H1 (cell line): ENCODE results near the gene PLOD1. TPM values are rescaled to one million over a fixed set of nuclear protein-coding genes. Genes with fewer than 3 reads are reported as not detected.

Experiments used
- CTCF ChIA-PET: fragments of 300-600 bp; sonication (Branson Sonifier 250); formaldehyde crosslinking; loops from one replicate; lab custom pipeline; 2021; ENCODE audit not compliant: partially characterized antibody; lab: Charles Lee
- POLR2A ChIA-PET: fragments of 300-600 bp; sonication (Branson Sonifier 250); formaldehyde crosslinking; loops from one replicate; lab custom pipeline; 2021; ENCODE audit warnings: inconsistent platforms; ENCODE audit not compliant: partially characterized antibody; lab: Charles Lee
- DNase-seq, 2 experiments: peaks; one replicate each; pipeline versions ENCODE4 v3.0.0 to v3.0.0-alpha.2; 2010 to 2022; ENCODE audit warnings: low spot score in 2 of 2, low read depth in 1 of 2, mixed read lengths in 1 of 2
- FAIRE-seq: peaks from 2 replicates; lab custom pipeline; 2011; peaks lifted over from hg19 to GRCh38; lab: Jason Lieb, UNC
- H2AFZ ChIP-seq: 2 replicates; pipeline ENCODE4 v1.8.1; 2012; ENCODE audit warnings: low read length, inconsistent platforms
- H2AK5ac ChIP-seq: 2 replicates; pipeline ENCODE4 v1.6.1; 2013; ENCODE audit warnings: low read depth, low read length
- H2BK120ac ChIP-seq: replicated peaks from 2 replicates; pipeline ENCODE3; 2013; ENCODE audit warnings: low read depth, low read length, inconsistent platforms
- H2BK12ac ChIP-seq: 2 replicates; pipeline ENCODE4 v1.6.1; 2013; ENCODE audit warnings: low read depth, low read length
- H2BK15ac ChIP-seq: 2 replicates; pipeline ENCODE4 v1.6.1; 2013; ENCODE audit warnings: low read length
- H2BK20ac ChIP-seq: 2 replicates; pipeline ENCODE4 v1.6.1; 2013; ENCODE audit warnings: low read length
- H2BK5ac ChIP-seq: 2 replicates; pipeline ENCODE4 v1.6.1; 2013; ENCODE audit warnings: low read depth, low read length
- H3K14ac ChIP-seq: 2 replicates; pipeline ENCODE4 v1.6.1; 2013; ENCODE audit warnings: inconsistent platforms; ENCODE audit not compliant: insufficient read length
- H3K18ac ChIP-seq: 2 replicates; pipeline ENCODE4 v1.6.1; 2013; ENCODE audit warnings: low read length; ENCODE audit errors: extremely low read depth
- H3K23ac ChIP-seq: 2 replicates; pipeline ENCODE4 v1.6.1; 2013; ENCODE audit warnings: inconsistent platforms; ENCODE audit not compliant: insufficient read length
- H3K23me2 ChIP-seq: 2 replicates; pipeline ENCODE4 v1.6.1; 2013; ENCODE audit warnings: low read depth, low read length
- H3K27ac ChIP-seq: 2 replicates; pipeline ENCODE4 v1.6.1; 2011; ENCODE audit warnings: low read depth, low read length, inconsistent platforms
- H3K27me3 ChIP-seq, 4 experiments: replicated peaks in 1 of 4; 1 replicate in 1 of 4; 2 replicates in 3 of 4; pipeline versions ENCODE4 v1.6.1 to v1.8.1; 2011 to 2013; ENCODE audit warnings: low read length in 3 of 4, mild to moderate bottlenecking in 3 of 4, inconsistent platforms in 2 of 4, mixed read lengths in 2 of 4, moderate library complexity in 1 of 4; ENCODE audit not compliant: control insufficient read depth in 3 of 4, insufficient read depth in 3 of 4; ENCODE audit errors: extremely low read depth in 1 of 4
- H3K36me3 ChIP-seq, 4 experiments: 2 replicates each; pipeline versions ENCODE4 v1.6.1 to v1.8.1; 2011 to 2013; ENCODE audit warnings: mild to moderate bottlenecking in 4 of 4, low read length in 3 of 4, moderate library complexity in 2 of 4, control low read depth in 1 of 4, inconsistent platforms in 1 of 4; ENCODE audit not compliant: insufficient read depth in 4 of 4, control insufficient read depth in 2 of 4
- H3K4ac ChIP-seq: replicated peaks from 2 replicates; pipeline ENCODE3; 2013; ENCODE audit warnings: low read length, low read depth, mixed read lengths, inconsistent platforms; ENCODE audit not compliant: insufficient read length
- H3K4me1 ChIP-seq, 4 experiments: replicated peaks in 1 of 4; 1 replicate in 1 of 4; 2 replicates in 3 of 4; pipeline versions ENCODE4 v1.6.1 to v1.8.1; 2011 to 2013; ENCODE audit warnings: low read length in 3 of 4, inconsistent platforms in 2 of 4, mixed read lengths in 1 of 4; ENCODE audit not compliant: insufficient read depth in 4 of 4, control insufficient read depth in 3 of 4
- H3K4me2 ChIP-seq, 2 experiments: 2 replicates each; pipeline versions ENCODE4 v1.6.1 to v1.8.1; 2011 to 2013; ENCODE audit warnings: low read depth in 2 of 2, low read length in 2 of 2, control low read depth in 1 of 2, inconsistent platforms in 1 of 2, mild to moderate bottlenecking in 1 of 2; ENCODE audit not compliant: insufficient read depth in 1 of 2
- H3K4me3 ChIP-seq, 4 experiments: fragments of 200-600, 300-600 bp in 1 of 4; sonication (generic), shearing (Covaris generic), sonication (Bioruptor Twin) in 1 of 4; 2 replicates each; pipeline versions ENCODE4 v1.5.1 to v1.8.1; 2011 to 2016; ENCODE audit warnings: low read length in 4 of 4, low read depth in 3 of 4, control low read depth in 2 of 4, inconsistent platforms in 2 of 4, mild to moderate bottlenecking in 2 of 4, mixed read lengths in 1 of 4, moderate library complexity in 1 of 4; ENCODE audit not compliant: insufficient read depth in 2 of 4; ENCODE audit errors: extremely low read depth in 1 of 4
- H3K56ac ChIP-seq: replicated peaks from 2 replicates; pipeline ENCODE3; 2013; ENCODE audit warnings: low read depth, mild to moderate bottlenecking, mixed read lengths, low read length, inconsistent platforms; ENCODE audit not compliant: insufficient read length
- H3K79me1 ChIP-seq: 2 replicates; pipeline ENCODE4 v1.6.1; 2013; ENCODE audit warnings: low read depth, low read length, control low read depth
- H3K79me2 ChIP-seq, 2 experiments: 2 replicates each; pipeline versions ENCODE4 v1.6.1 to v1.8.1; 2012 to 2013; ENCODE audit warnings: low read length in 2 of 2, mild to moderate bottlenecking in 2 of 2, inconsistent platforms in 1 of 2; ENCODE audit not compliant: insufficient read depth in 2 of 2, control insufficient read depth in 1 of 2
- H3K9ac ChIP-seq, 4 experiments: replicated peaks in 1 of 4; 1 replicate in 1 of 4; 2 replicates in 3 of 4; pipeline versions ENCODE4 v1.6.1 to v1.8.1; 2011 to 2013; ENCODE audit warnings: low read depth in 3 of 4, low read length in 3 of 4, control low read depth in 2 of 4, mild to moderate bottlenecking in 2 of 4, moderate library complexity in 2 of 4, inconsistent platforms in 1 of 4; ENCODE audit errors: extremely low read depth in 1 of 4
- H3K9me3 ChIP-seq, 2 experiments: 2 replicates each; pipeline versions ENCODE4 v1.6.1 to v1.8.1; 2012 to 2013; ENCODE audit warnings: mild to moderate bottlenecking in 2 of 2, moderate library complexity in 2 of 2, control low read depth in 1 of 2, inconsistent platforms in 1 of 2, low read depth in 1 of 2, low read length in 1 of 2, mixed read lengths in 1 of 2; ENCODE audit not compliant: insufficient read depth in 2 of 2
- H4K20me1 ChIP-seq, 2 experiments: replicated peaks in 1 of 2; 2 replicates each; pipeline versions ENCODE3 to v1.8.1; 2011 to 2013; ENCODE audit warnings: inconsistent platforms in 2 of 2, low read length in 2 of 2, mild to moderate bottlenecking in 1 of 2; ENCODE audit not compliant: insufficient read depth in 2 of 2, control insufficient read depth in 1 of 2
- H4K5ac ChIP-seq: 2 replicates; pipeline ENCODE4 v1.6.1; 2013; ENCODE audit warnings: low read length, low read depth, mixed read lengths, inconsistent platforms; ENCODE audit not compliant: insufficient read length
- H4K8ac ChIP-seq: 2 replicates; pipeline ENCODE4 v1.8.0; 2013; ENCODE audit warnings: mild to moderate bottlenecking, moderate library complexity, low read length, inconsistent platforms; ENCODE audit not compliant: insufficient read depth; ENCODE audit errors: extremely low read depth
- H4K91ac ChIP-seq: replicated peaks from 2 replicates; pipeline ENCODE3; 2013; ENCODE audit warnings: low read length, mixed read lengths, inconsistent platforms; ENCODE audit not compliant: insufficient read length
- ASH2L ChIP-seq: fragments of 200-600, 300-600 bp; sonication (generic); IDR thresholded peaks from one replicate; pipeline ENCODE4 v1.7.1; 2017; ENCODE audit warnings: low read length
- FOSL1 ChIP-seq: IDR thresholded peaks from 2 replicates; pipeline ENCODE4 v1.6.1; 2011; ENCODE audit warnings: mild to moderate bottlenecking, low read depth, low read length, moderate library complexity; ENCODE audit not compliant: insufficient read depth
- NRF1 ChIP-seq: IDR thresholded peaks from 2 replicates; pipeline ENCODE4 v1.6.1; 2011; ENCODE audit warnings: mild to moderate bottlenecking, low read depth, low read length, improper control_type of control experiment
- POU5F1 ChIP-seq: IDR thresholded peaks from 2 replicates; pipeline ENCODE4 v1.6.1; 2011; ENCODE audit warnings: low read depth, mild to moderate bottlenecking, low read length, moderate library complexity
- RBBP5 ChIP-seq: IDR thresholded peaks from 2 replicates; pipeline ENCODE4 v1.7.1; 2012; ENCODE audit warnings: low read depth, mild to moderate bottlenecking, inconsistent platforms, low read length, moderate library complexity, borderline replicate concordance
- TCF12 ChIP-seq: IDR thresholded peaks from 2 replicates; pipeline ENCODE4 v1.6.1; 2011; ENCODE audit warnings: low read depth, mild to moderate bottlenecking, low read length
- YY1 ChIP-seq: IDR thresholded peaks from 2 replicates; pipeline ENCODE4 v1.6.1; 2011; ENCODE audit warnings: low read depth, mild to moderate bottlenecking, low read length
- WGBS, 2 experiments: shearing (Covaris generic) in 1 of 2; methylation state at CpG; one replicate each; pipeline versions ENCODE4 v1.1.6 to v1.1.7; 2013 to 2015; ENCODE audit warnings: low lambda C conversion rate in 2 of 2, mixed read lengths in 2 of 2, inconsistent platforms in 1 of 2, low coverage in 1 of 2, missing lambda C conversion rate in 1 of 2; ENCODE audit not compliant: insufficient replicate concordance in 2 of 2, insufficient coverage in 1 of 2, insufficient read length in 1 of 2; ENCODE audit errors: extremely low coverage in 1 of 2, missing lambda C conversion rate in 1 of 2; 5-methylcytosine and 5-hydroxymethylcytosine counted together
- polyA plus RNA-seq, 7 experiments: library from polyadenylated mRNA; depleted of rRNA in 3 of 7; stranded (reverse) in 5 of 7; unstranded in 2 of 7; fragments of >200 nt in 5 of 7; fragments of 200-250 nt in 2 of 7; gene quantifications; 1 replicate in 5 of 7; 2 replicates in 1 of 7; 4 replicates in 1 of 7; pipeline versions ENCODE4 v1.2.1 to v1.2.3, GENCODE V29; 2011 to 2013; ENCODE audit warnings: missing spikeins in 2 of 7, mixed read lengths in 2 of 7
- total RNA-seq: library from RNA; stranded (reverse); fragmentation: NEBNext Ultra II Directional; extraction: Animal tissue kit (Norgen Biotek cat#: 25700); gene quantifications from 2 replicates; pipeline ENCODE4 v1.2.1, GENCODE V29; 2021
- TF ChIP-seq, protein P1 (sequence below): IDR thresholded peaks from 2 replicates; pipeline ENCODE4 v1.6.1; 2012; ENCODE audit warnings: inconsistent platforms

Gene PLOD1
- total and polyA plus RNA-seq, 2 of the 8 experiments (the other 6 are each of a cell fraction or from before 2014, with no cell fraction given), result 44.9 to 51.8 TPM

- Histone ChIP-seq H3K79me1 (peaks cover 8% of the 10 kb centered on the region), H2BK120ac (no peak overlapping the region), H3K79me2 (peaks cover 0 to 24% of the 10 kb centered on the region in 2 experiments), H3K27ac (no peak overlapping the region), H2AK5ac (no peak overlapping the region), H3K23ac (no peak overlapping the region), H3K18ac (no peak overlapping the region), H3K9me3 (no peaks in the 10 kb centered on the region), H2AFZ (no peak overlapping the region), H3K27me3 (no peaks in the 10 kb centered on the region), H4K91ac (no peak overlapping the region), H3K4me3 (no peak overlapping the region), H3K14ac (no peak overlapping the region), H3K4me2 (no peak overlapping the region), H2BK15ac (no peak overlapping the region), H3K56ac (no peak overlapping the region), H3K23me2 (peaks cover 5% of the 10 kb centered on the region), H4K5ac (no peak overlapping the region), H2BK20ac (no peak overlapping the region), H2BK12ac (no peak overlapping the region), H4K20me1 (peaks cover 4 to 6% of the 10 kb centered on the region in 2 experiments), H2BK5ac (no peak overlapping the region), H3K4ac (no peak overlapping the region), H3K9ac (no peak overlapping the region), H3K36me3 (peaks cover 5 to 48% (median 23%) of the 10 kb centered on the region in 4 experiments), H4K8ac (no peak overlapping the region), H3K4me1 (peaks cover 0 to 7% (median 0%) of the 10 kb centered on the region in 4 experiments; a peak in 4 of 7 replicates)
- no peak for DNase-seq
- CTCF ChIA-PET, result interaction anchor here (0.6 to 1.7 kb wide), 3 partner anchors 11 to 139 kb away, joined by 3 to 6 read pairs (median 5); no protein-coding TSS in a partner anchor
- TF ChIP-seq FOSL1 (no peak), ASH2L (no peak), POU5F1 (no peak), YY1 (no peak), RBBP5 (no peak), TCF12 (no peak), NRF1 (no peak)
- TF ChIP-seq, protein P1, sequence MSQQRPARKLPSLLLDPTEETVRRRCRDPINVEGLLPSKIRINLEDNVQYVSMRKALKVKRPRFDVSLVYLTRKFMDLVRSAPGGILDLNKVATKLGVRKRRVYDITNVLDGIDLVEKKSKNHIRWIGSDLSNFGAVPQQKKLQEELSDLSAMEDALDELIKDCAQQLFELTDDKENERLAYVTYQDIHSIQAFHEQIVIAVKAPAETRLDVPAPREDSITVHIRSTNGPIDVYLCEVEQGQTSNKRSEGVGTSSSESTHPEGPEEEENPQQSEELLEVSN, result no peak
- POLR2A ChIA-PET, result interaction anchor here (1.4 to 9.5 kb wide), 4 partner anchors 10 to 113 kb away, joined by 3 to 66 read pairs (median 28); partner anchors contain the start of gene MFN2
- FAIRE-seq, result no peak
- WGBS, 2 experiments, result 98% methylated on average over 9 of the region's 9 CpGs; no CpG with 5 or more reads in 1 of the 2 experiments
These were observed 87.1 kb downstream of the PLOD1 start for GRCh38 chr1:12021616-12022015.
